GM12878 (cell line): ENCODE measurements around the gene TPRN. TPM values are rescaled to one million over a fixed set of nuclear protein-coding genes. Genes with fewer than 3 reads are reported as not detected.

Experiments
- ATAC-seq: fragments of 200-7000 bp; cut with Tn5 transposase; 3 replicates; pipeline ENCODE4 v1.9.1; 2020; ENCODE audit warnings: mild to moderate bottlenecking, moderate library complexity
- BruUV-seq: library from RNA; stranded (reverse); fragments of 400-500 nt; replicated peaks from 2 replicates; lab custom pipeline; 2021; lab: Mats Ljungman, UMichigan
- CTCF ChIA-PET: fragments of 300-600 bp; sonication (Branson Sonifier 250); formaldehyde crosslinking; extraction: SDS; loops from one replicate; lab custom pipeline; 2021; ENCODE audit warnings: inconsistent platforms; lab: Yijun Ruan, JAX
- POLR2A ChIA-PET: fragments of 350-600 bp; formaldehyde crosslinking; extraction: SDS; loops from one replicate; lab custom pipeline; 2021; ENCODE audit warnings: inconsistent platforms; lab: Charles Lee
- RAD21 ChIA-PET: fragments of 300-600 bp; sonication (Branson Sonifier 250); formaldehyde crosslinking; loops from one replicate; lab custom pipeline; 2023; ENCODE audit warnings: antibody characterized with exemption; ENCODE audit not compliant: unreplicated experiment; lab: Charles Lee
- SMC1A ChIA-PET: fragments of 300-600 bp; sonication (Branson Sonifier 250); formaldehyde crosslinking; loops from one replicate; lab custom pipeline; 2023; ENCODE audit not compliant: unreplicated experiment, uncharacterized antibody; lab: Charles Lee
- DNase-seq: peaks from one replicate; pipeline ENCODE4 v3.0.0-alpha.2; 2011; ENCODE audit warnings: low read depth, low spot score
- FAIRE-seq: peaks from 3 replicates; lab custom pipeline; 2011; peaks lifted over from hg19 to GRCh38; lab: Jason Lieb, UNC
- H2AFZ ChIP-seq: 2 replicates; pipeline ENCODE4 v1.6.0; 2011; ENCODE audit warnings: low read depth, low read length, control low read depth; ENCODE audit not compliant: control insufficient read depth
- H3K27ac ChIP-seq: 2 replicates; pipeline ENCODE4 v1.5.1; 2011; ENCODE audit warnings: control low read depth; ENCODE audit not compliant: control insufficient read depth, insufficient read depth
- H3K27me3 ChIP-seq, 2 experiments: replicated peaks in 1 of 2; 2 replicates each; pipeline versions ENCODE4 v1.6.0 to v1.6.1; 2011; ENCODE audit warnings: low read length in 1 of 2; ENCODE audit not compliant: control insufficient read depth in 2 of 2, insufficient read depth in 2 of 2
- H3K36me3 ChIP-seq, 2 experiments: 2 replicates each; pipeline ENCODE4 v1.5.1; 2011; ENCODE audit warnings: low read length in 1 of 2; ENCODE audit not compliant: control insufficient read depth in 2 of 2, insufficient read depth in 2 of 2
- H3K4me1 ChIP-seq: 2 replicates; pipeline ENCODE4 v1.6.1; 2011; ENCODE audit warnings: mild to moderate bottlenecking, low read length, moderate library complexity, mixed read lengths; ENCODE audit not compliant: control insufficient read depth, insufficient read depth
- H3K4me2 ChIP-seq: 2 replicates; pipeline ENCODE4 v1.6.0; 2011; ENCODE audit warnings: control low read depth; ENCODE audit not compliant: control insufficient read depth, insufficient read depth
- H3K4me3 ChIP-seq: fragments of 200-600 bp; sonication (generic); 2 replicates; pipeline ENCODE4 v1.5.1; 2016
- H3K79me2 ChIP-seq: 2 replicates; pipeline ENCODE4 v1.6.0; 2011; ENCODE audit warnings: low read length; ENCODE audit not compliant: control insufficient read depth, insufficient read depth
- H3K9ac ChIP-seq: 2 replicates; pipeline ENCODE4 v1.8.0; 2011; ENCODE audit warnings: low read length, control low read depth, mixed read lengths; ENCODE audit not compliant: control insufficient read depth, insufficient read depth
- H3K9me3 ChIP-seq: replicated peaks from 3 replicates; pipeline ENCODE4 v1.5.1; 2011; ENCODE audit warnings: mild to moderate bottlenecking, low read length; ENCODE audit not compliant: control insufficient read depth, insufficient read depth
- H4K20me1 ChIP-seq: 2 replicates; pipeline ENCODE4 v1.6.0; 2011; ENCODE audit not compliant: control insufficient read depth, insufficient read depth
- CBFB ChIP-seq: IDR thresholded peaks from 2 replicates; pipeline ENCODE4 v1.6.1; 2016; ENCODE audit warnings: antibody characterized with exemption, low read depth
- JUNB ChIP-seq: IDR thresholded peaks from 2 replicates; pipeline ENCODE4 v1.6.1; 2016; ENCODE audit warnings: antibody characterized with exemption, mild to moderate bottlenecking
- KDM1A ChIP-seq: fragments of 200-600 bp; sonication (generic); IDR thresholded peaks from 2 replicates; pipeline ENCODE4 v1.6.1; 2016; ENCODE audit warnings: borderline replicate concordance
- SIX5 ChIP-seq: IDR thresholded peaks from 2 replicates; pipeline ENCODE4 v1.6.1; 2011; ENCODE audit warnings: mild to moderate bottlenecking, low read depth, low read length, moderate library complexity; ENCODE audit not compliant: severe bottlenecking
- SRF ChIP-seq, 2 experiments: IDR thresholded peaks; 2 replicates each; pipeline ENCODE4 v1.6.1; 2011; ENCODE audit warnings: low read depth in 2 of 2, low read length in 2 of 2, mild to moderate bottlenecking in 1 of 2, moderate library complexity in 1 of 2
- TAF1 ChIP-seq: IDR thresholded peaks from 2 replicates; pipeline ENCODE4 v1.6.1; 2011; ENCODE audit warnings: mild to moderate bottlenecking, low read depth, low read length, borderline replicate concordance
- TCF12 ChIP-seq: IDR thresholded peaks from 2 replicates; pipeline ENCODE4 v1.6.1; 2011; ENCODE audit warnings: low read depth, mild to moderate bottlenecking, low read length
- USF1 ChIP-seq: IDR thresholded peaks from 2 replicates; pipeline ENCODE4 v1.6.1; 2011; ENCODE audit warnings: borderline replicate concordance, low read depth, mild to moderate bottlenecking, moderate library complexity, mixed read lengths, low read length; ENCODE audit not compliant: insufficient read depth; ENCODE audit errors: extremely low read length
- YBX1 ChIP-seq: fragments of 450-650 bp; IDR thresholded peaks from 2 replicates; pipeline ENCODE4 v1.6.1; 2016; ENCODE audit warnings: antibody characterized with exemption
- ZBED1 ChIP-seq: IDR thresholded peaks from 2 replicates; pipeline ENCODE4 v1.6.1; 2016; ENCODE audit warnings: borderline replicate concordance
- WGBS: methylation state at CpG from one replicate; pipeline ENCODE4 v1.1.6; 2016; ENCODE audit warnings: low lambda C conversion rate; ENCODE audit not compliant: insufficient replicate concordance, insufficient coverage; ENCODE audit errors: missing lambda C conversion rate; 5-methylcytosine and 5-hydroxymethylcytosine counted together
- in situ Hi-C: fragments of 300-500 bp; cut with MboI; formaldehyde crosslinking; loops from 9 replicates; pipeline ENCODE4 v1.14.3; 2018; ENCODE audit warnings: mixed read lengths
- intact Hi-C: fragments of 100-400 bp; cut with micrococcal nuclease; formaldehyde crosslinking; loops from one replicate; pipeline ENCODE4 v1.14.2; 2022; ENCODE audit not compliant: unreplicated experiment
- polyA plus RNA-seq, 11 experiments: library from polyadenylated mRNA; depleted of rRNA in 4 of 11; unstranded in 6 of 11; stranded (reverse) in 5 of 11; fragments of >200 nt; fragmentation: Nextera tagmentation in 4 of 11; fragmentation: Illumina TruSeq in 1 of 11; extraction: Ambion mirVana in 4 of 11; extraction: Trizol in 1 of 11; gene quantifications; 1 replicate in 1 of 11; 2 replicates in 10 of 11; pipeline versions ENCODE4 v1.2.1 to v1.2.3, GENCODE V29; 2011 to 2016; ENCODE audit warnings: inconsistent platforms in 2 of 11, missing spikeins in 2 of 11, low read depth in 1 of 11
- total RNA-seq, 4 experiments: library from RNA; depleted of rRNA in 3 of 4; stranded (reverse); fragments of >200 nt in 3 of 4; fragmentation: Illumina TruSeq in 1 of 4; extraction: Trizol in 1 of 4; gene quantifications; 2 replicates each; pipeline versions ENCODE4 v1.2.1 to v1.2.3, GENCODE V29; 2013 to 2021
- TF ChIP-seq, protein P1 (sequence below), 3 experiments: IDR thresholded peaks in 2 of 3; conservative IDR thresholded peaks in 1 of 3; 2 replicates each; pipeline ENCODE4 v1.5.1; 2011; ENCODE audit warnings: low read depth in 3 of 3, low read length in 3 of 3, mild to moderate bottlenecking in 3 of 3, control low read depth in 2 of 3, moderate library complexity in 2 of 3, inconsistent platforms in 1 of 3, mixed read lengths in 1 of 3; ENCODE audit not compliant: control insufficient read depth in 2 of 3, insufficient read depth in 1 of 3; ENCODE audit errors: extremely low read depth in 1 of 3
- TF ChIP-seq, protein P2 (sequence below): IDR thresholded peaks from 2 replicates; pipeline ENCODE4 v1.6.1; 2011; ENCODE audit warnings: mild to moderate bottlenecking, low read depth, low read length, moderate library complexity; ENCODE audit not compliant: insufficient replicate concordance

The TPRN gene
- total and polyA plus RNA-seq, 10 of the 15 experiments (the other 5 are each of a cell fraction or from before 2014, with no cell fraction given), result 0.18 to 19.5 (median 3.1) TPM

- Histone ChIP-seq H3K79me2 (no peaks in the 10 kb centered on the region), H2AFZ (no peak overlapping the region), H3K36me3 (peaks cover 4 to 16% of the 10 kb centered on the region in 2 experiments), H3K9ac (no peak overlapping the region), H3K27me3 (no peaks in the 10 kb centered on the region), H4K20me1 (no peaks in the 10 kb centered on the region), H3K9me3 (no peaks in the 10 kb centered on the region), H3K4me2 (no peak overlapping the region), H3K4me1 (no peaks in the 10 kb centered on the region), H3K4me3 (no peak overlapping the region), H3K27ac (no peak overlapping the region)
- SMC1A ChIA-PET, result no interaction called here
- TF ChIP-seq TCF12 (no peak), SRF (IDR thresholded peaks at IDR 0.05; ENCODE audit: low read depth in 2 of 2, low read length in 2 of 2) (no peak), YBX1 (no peak), USF1 (no peak), KDM1A (no peak), SIX5 (no peak), ZBED1 (no peak), TAF1 (no peak), JUNB (no peak), CBFB (no peak)
- TF ChIP-seq, protein P1, sequence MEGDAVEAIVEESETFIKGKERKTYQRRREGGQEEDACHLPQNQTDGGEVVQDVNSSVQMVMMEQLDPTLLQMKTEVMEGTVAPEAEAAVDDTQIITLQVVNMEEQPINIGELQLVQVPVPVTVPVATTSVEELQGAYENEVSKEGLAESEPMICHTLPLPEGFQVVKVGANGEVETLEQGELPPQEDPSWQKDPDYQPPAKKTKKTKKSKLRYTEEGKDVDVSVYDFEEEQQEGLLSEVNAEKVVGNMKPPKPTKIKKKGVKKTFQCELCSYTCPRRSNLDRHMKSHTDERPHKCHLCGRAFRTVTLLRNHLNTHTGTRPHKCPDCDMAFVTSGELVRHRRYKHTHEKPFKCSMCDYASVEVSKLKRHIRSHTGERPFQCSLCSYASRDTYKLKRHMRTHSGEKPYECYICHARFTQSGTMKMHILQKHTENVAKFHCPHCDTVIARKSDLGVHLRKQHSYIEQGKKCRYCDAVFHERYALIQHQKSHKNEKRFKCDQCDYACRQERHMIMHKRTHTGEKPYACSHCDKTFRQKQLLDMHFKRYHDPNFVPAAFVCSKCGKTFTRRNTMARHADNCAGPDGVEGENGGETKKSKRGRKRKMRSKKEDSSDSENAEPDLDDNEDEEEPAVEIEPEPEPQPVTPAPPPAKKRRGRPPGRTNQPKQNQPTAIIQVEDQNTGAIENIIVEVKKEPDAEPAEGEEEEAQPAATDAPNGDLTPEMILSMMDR (IDR thresholded peaks at IDR 0.05 in 2 of 3, conservative IDR thresholded peaks at IDR 0.05 in 1 of 3; ENCODE audit: control insufficient read depth in 2 of 3, extremely low read depth in 1 of 3, insufficient read depth in 1 of 3, low read depth in 3 of 3, low read length in 3 of 3), result no peak
- TF ChIP-seq, protein P2, sequence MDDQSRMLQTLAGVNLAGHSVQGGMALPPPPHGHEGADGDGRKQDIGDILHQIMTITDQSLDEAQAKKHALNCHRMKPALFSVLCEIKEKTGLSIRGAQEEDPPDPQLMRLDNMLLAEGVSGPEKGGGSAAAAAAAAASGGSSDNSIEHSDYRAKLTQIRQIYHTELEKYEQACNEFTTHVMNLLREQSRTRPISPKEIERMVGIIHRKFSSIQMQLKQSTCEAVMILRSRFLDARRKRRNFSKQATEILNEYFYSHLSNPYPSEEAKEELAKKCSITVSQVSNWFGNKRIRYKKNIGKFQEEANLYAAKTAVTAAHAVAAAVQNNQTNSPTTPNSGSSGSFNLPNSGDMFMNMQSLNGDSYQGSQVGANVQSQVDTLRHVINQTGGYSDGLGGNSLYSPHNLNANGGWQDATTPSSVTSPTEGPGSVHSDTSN, result no peak
- no peak for FAIRE-seq
- POLR2A ChIA-PET, result no interaction called here
- in situ Hi-C loops (no loop called here), intact Hi-C loops (no loop called here)
- CTCF ChIA-PET, result interaction anchor here (0.6 to 1.0 kb wide), 2 partner anchors 23 to 112 kb away, joined by 3 read pairs; no protein-coding TSS in a partner anchor
- ATAC-seq, result no peak
- DNase-seq, result no peak
- BruUV-seq, result no TSS peak
- WGBS, result 85% methylated on average over 23 of the region's 23 CpGs
- RAD21 ChIA-PET, result no interaction called here
These were observed 22.2 kb downstream of the TPRN start for GRCh38 chr9:137178201-137178938.
